ENCODE results near the gene PAPPA2. TPM values are rescaled to one million over a fixed set of nuclear protein-coding genes. Genes with fewer than 3 reads are reported as not detected.

PAPPA2 gene
- total RNA-seq, 2 experiments from 2014 or later = 0.25 to 0.46 TPM

GRCh38 chr1:176517484-176517883, 54.5 kb downstream of the PAPPA2 start:
- H3K4me3 Mint-ChIP-seq = no peak overlapping the region
- H3K9me3 Mint-ChIP-seq = peaks cover 3% of the 10 kb centered on the region
- H3K27me3 Mint-ChIP-seq = no peaks in the 10 kb centered on the region
- H3K36me3 Mint-ChIP-seq (ENCODE audit: low read depth) = no peaks in the 10 kb centered on the region
- CTCF ChIA-PET = no interaction called here
- H3K4me1 Mint-ChIP-seq = no peaks in the 10 kb centered on the region
- H3K27ac Mint-ChIP-seq = no peak overlapping the region
- no peak for DNase-seq
- POLR2A ChIA-PET = no interaction called here

- Mint-ChIP-seq H3K36me3 (ENCODE audit: low read depth) (no peaks in the 10 kb centered on the region), H3K4me1 (no peaks in the 10 kb centered on the region), H3K9me3 (peaks cover under 1% of the 10 kb centered on the region), H3K4me3 (no peak overlapping the region), H3K27me3 (no peaks in the 10 kb centered on the region), H3K27ac (no peak overlapping the region)
- no peak for DNase-seq
- ChIA-PET CTCF (no interaction called here), POLR2A (no interaction called here)
These were observed 58.2 kb downstream of the PAPPA2 start for GRCh38 chr1:176521211-176521610.

GRCh38 chr1:176522310-176522845, 59.4 kb downstream of the PAPPA2 start:
- no peaks in the 10 kb centered on the region for H3K4me1 Mint-ChIP-seq
- CTCF ChIA-PET = no interaction called here

GRCh38 chr1:176529395-176530090, 66.6 kb downstream of the PAPPA2 start:
- H3K27ac Mint-ChIP-seq = no peak overlapping the region
- no peak overlapping the region for H3K4me3 Mint-ChIP-seq
- no peaks in the 10 kb centered on the region for H3K27me3 Mint-ChIP-seq
- DNase-seq = no peak
- no peaks in the 10 kb centered on the region for H3K9me3 Mint-ChIP-seq
- H3K36me3 Mint-ChIP-seq (ENCODE audit: low read depth) = no peaks in the 10 kb centered on the region
- ChIA-PET POLR2A (no interaction called here), CTCF (no interaction called here)
- no peaks in the 10 kb centered on the region for H3K4me1 Mint-ChIP-seq

More at GRCh38 chr1:176522310-176522845, 59.4 kb downstream of the PAPPA2 start:
- no peak overlapping the region for H3K4me3 Mint-ChIP-seq
- H3K27ac Mint-ChIP-seq = no peak overlapping the region
- no peaks in the 10 kb centered on the region for H3K9me3 Mint-ChIP-seq
- no peaks in the 10 kb centered on the region for H3K27me3 Mint-ChIP-seq
- POLR2A ChIA-PET = no interaction called here
- H3K36me3 Mint-ChIP-seq (ENCODE audit: low read depth) = no peaks in the 10 kb centered on the region
- no peak for DNase-seq

GRCh38 chr1:176531036-176531435, 68.1 kb downstream of the PAPPA2 start:
- no peaks in the 10 kb centered on the region for H3K9me3 Mint-ChIP-seq
- no peaks in the 10 kb centered on the region for H3K27me3 Mint-ChIP-seq
- DNase-seq = no peak
- H3K4me1 Mint-ChIP-seq = no peaks in the 10 kb centered on the region
- CTCF ChIA-PET = interaction anchor here (0.6 kb wide), 1 partner anchor 164 kb away, joined by 4 read pairs; no protein-coding TSS in a partner anchor
- no peaks in the 10 kb centered on the region for H3K36me3 Mint-ChIP-seq (ENCODE audit: low read depth)
- H3K4me3 Mint-ChIP-seq = no peak overlapping the region
- H3K27ac Mint-ChIP-seq = no peak overlapping the region
- POLR2A ChIA-PET = no interaction called here

- Mint-ChIP-seq H3K4me3 (no peak overlapping the region), H3K27ac (no peak overlapping the region), H3K9me3 (no peaks in the 10 kb centered on the region), H3K4me1 (no peaks in the 10 kb centered on the region), H3K36me3 (ENCODE audit: low read depth) (no peaks in the 10 kb centered on the region), H3K27me3 (no peaks in the 10 kb centered on the region)
- CTCF ChIA-PET = no interaction called here
- POLR2A ChIA-PET = no interaction called here
- no peak for DNase-seq
These were observed 69.2 kb downstream of the PAPPA2 start for GRCh38 chr1:176531921-176532897.

- H3K27me3 Mint-ChIP-seq = no peaks in the 10 kb centered on the region
These were observed 70.0 kb downstream of the PAPPA2 start for GRCh38 chr1:176533020-176533419.

GRCh38 chr1:176536588-176536987, 73.6 kb downstream of the PAPPA2 start:
- no peaks in the 10 kb centered on the region for H3K9me3 Mint-ChIP-seq
- DNase-seq = no peak
- H3K27ac Mint-ChIP-seq = no peak overlapping the region
- H3K4me3 Mint-ChIP-seq = no peak overlapping the region
- H3K36me3 Mint-ChIP-seq (ENCODE audit: low read depth) = no peaks in the 10 kb centered on the region
- POLR2A ChIA-PET = no interaction called here
- CTCF ChIA-PET = interaction anchor here (1.1 kb wide), 1 partner anchor 9 kb away, joined by 3 read pairs; no protein-coding TSS in a partner anchor
- H3K4me1 Mint-ChIP-seq = no peaks in the 10 kb centered on the region
- no peaks in the 10 kb centered on the region for H3K27me3 Mint-ChIP-seq

More at GRCh38 chr1:176533020-176533419, 70.0 kb downstream of the PAPPA2 start:
- Mint-ChIP-seq H3K27ac (no peak overlapping the region), H3K4me1 (no peaks in the 10 kb centered on the region), H3K4me3 (no peak overlapping the region), H3K9me3 (no peaks in the 10 kb centered on the region), H3K36me3 (ENCODE audit: low read depth) (no peaks in the 10 kb centered on the region)
- POLR2A ChIA-PET = no interaction called here
- CTCF ChIA-PET = no interaction called here
- DNase-seq = no peak

GRCh38 chr1:176539018-176539417, 76.0 kb downstream of the PAPPA2 start:
- Mint-ChIP-seq H3K9me3 (no peaks in the 10 kb centered on the region), H3K4me1 (no peaks in the 10 kb centered on the region), H3K27ac (no peak overlapping the region), H3K36me3 (ENCODE audit: low read depth) (no peaks in the 10 kb centered on the region), H3K4me3 (no peak overlapping the region), H3K27me3 (no peaks in the 10 kb centered on the region)
- DNase-seq = no peak
- ChIA-PET POLR2A (no interaction called here), CTCF (no interaction called here)

- H3K4me1 Mint-ChIP-seq = no peaks in the 10 kb centered on the region
- ChIA-PET POLR2A (no interaction called here), CTCF (no interaction called here)
- no peaks in the 10 kb centered on the region for H3K9me3 Mint-ChIP-seq
- no peak overlapping the region for H3K27ac Mint-ChIP-seq
- H3K36me3 Mint-ChIP-seq (ENCODE audit: low read depth) = no peaks in the 10 kb centered on the region
- no peaks in the 10 kb centered on the region for H3K27me3 Mint-ChIP-seq
- DNase-seq = no peak
- no peak overlapping the region for H3K4me3 Mint-ChIP-seq
These were observed 77.5 kb downstream of the PAPPA2 start for GRCh38 chr1:176540428-176540827.

GRCh38 chr1:176541663-176542062, 78.7 kb downstream of the PAPPA2 start:
- Mint-ChIP-seq H3K9me3 (no peaks in the 10 kb centered on the region), H3K4me1 (no peaks in the 10 kb centered on the region), H3K27ac (no peak overlapping the region), H3K4me3 (no peak overlapping the region), H3K36me3 (ENCODE audit: low read depth) (no peaks in the 10 kb centered on the region), H3K27me3 (no peaks in the 10 kb centered on the region)
- ChIA-PET POLR2A (no interaction called here), CTCF (no interaction called here)
- DNase-seq = no peak

GRCh38 chr1:176542352-176542751, 79.4 kb downstream of the PAPPA2 start:
- CTCF ChIA-PET = no interaction called here
- no peaks in the 10 kb centered on the region for H3K36me3 Mint-ChIP-seq (ENCODE audit: low read depth)
- no peak overlapping the region for H3K27ac Mint-ChIP-seq
- POLR2A ChIA-PET = no interaction called here
- no peaks in the 10 kb centered on the region for H3K9me3 Mint-ChIP-seq
- H3K4me3 Mint-ChIP-seq = no peak overlapping the region
- H3K27me3 Mint-ChIP-seq = no peaks in the 10 kb centered on the region
- no peaks in the 10 kb centered on the region for H3K4me1 Mint-ChIP-seq
- no peak for DNase-seq

- H3K27me3 Mint-ChIP-seq = peaks cover 1% of the 10 kb centered on the region
- no peaks in the 10 kb centered on the region for H3K9me3 Mint-ChIP-seq
- no peak overlapping the region for H3K4me3 Mint-ChIP-seq
- no peaks in the 10 kb centered on the region for H3K4me1 Mint-ChIP-seq
- POLR2A ChIA-PET = no interaction called here
- CTCF ChIA-PET = no interaction called here
- DNase-seq = no peak
- no peak overlapping the region for H3K27ac Mint-ChIP-seq
- no peaks in the 10 kb centered on the region for H3K36me3 Mint-ChIP-seq (ENCODE audit: low read depth)
These were observed 80.6 kb downstream of the PAPPA2 start for GRCh38 chr1:176543360-176544129.

Data from activated CD4-positive, alpha-beta T cell treated with anti-CD3 and anti-CD28 coated beads, Interleukin-2, amount 10 ng/mL, durations not matched to agents 7 days and 5 days (primary cell).